NOMO-1 (cell line): ENCODE measurements around the gene KIR3DL2.
"Not testable (repeated sequence)": the region's sequence is repeated elsewhere in the genome, so short reads cannot be mapped to it uniquely, and the experiment has no call there.

Source experiments
- DNase-seq, 2 experiments: peaks; one replicate each; lab custom pipeline; 2025; ENCODE audit not compliant: unreplicated experiment in 2 of 2; lab: John Stamatoyannopoulos, UW

The KIR3DL2 gene

GRCh38 chr19:54863459-54863858 lies 13.2 kb downstream of the KIR3DL2 start:
- not testable (repeated sequence) for DNase-seq

DNA sequence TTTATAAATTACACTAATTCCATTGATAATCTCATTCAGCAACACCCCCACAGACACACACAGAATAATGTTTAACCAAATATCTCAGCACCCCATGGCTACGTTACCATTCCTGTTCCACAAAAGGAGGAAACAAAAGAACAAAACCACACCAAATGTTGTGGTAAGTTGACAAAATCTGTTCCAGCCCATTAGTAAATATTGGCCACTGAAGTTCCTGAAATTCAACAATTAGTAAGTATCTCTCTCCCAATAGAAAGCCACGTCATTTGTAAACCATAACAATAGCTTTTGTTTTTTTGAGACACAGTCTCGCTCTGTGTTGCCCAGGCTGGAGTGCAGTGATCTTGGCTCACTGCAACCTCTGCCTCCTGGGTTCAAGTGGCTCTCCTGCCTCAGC lies 21.5 kb downstream of the KIR3DL2 start:
- DNase-seq: peak in 1 of 2 experiments; percentile 57

- peak; percentile 83 to 89 for DNase-seq
Measured at GRCh38 chr19:54873990-54874389, 23.7 kb downstream of the KIR3DL2 start, which contains the start of gene FCAR. Gene FCAR (plus strand): TSS chr19:54874235. CDS start chr19:54874290, 55 bp downstream.

DNA sequence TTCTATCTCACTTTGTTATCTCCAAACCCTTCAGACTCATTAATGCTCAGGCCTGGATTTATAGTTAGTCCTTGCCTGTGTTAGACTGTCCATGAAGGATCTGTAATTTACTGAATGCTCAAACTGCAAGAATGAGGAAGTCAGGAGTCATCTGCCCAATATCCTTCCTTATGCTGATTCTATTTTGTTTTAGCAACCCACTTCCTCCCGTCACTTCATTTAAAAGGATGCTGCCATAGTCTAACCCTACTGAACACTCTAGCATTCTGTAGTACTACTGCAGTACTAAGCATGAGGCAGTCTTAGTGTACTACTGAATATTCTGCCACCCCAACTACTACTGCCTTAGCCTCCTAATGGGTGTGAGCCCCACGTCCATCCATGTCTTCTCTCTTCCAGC lies 25.3 kb downstream of the KIR3DL2 start:
- peak; percentile 64 to 89 for DNase-seq

GRCh38 chr19:54877471-54877870 lies 27.2 kb downstream of the KIR3DL2 start:
- DNase-seq: peak in 1 of 2 experiments; percentile 12

DNA sequence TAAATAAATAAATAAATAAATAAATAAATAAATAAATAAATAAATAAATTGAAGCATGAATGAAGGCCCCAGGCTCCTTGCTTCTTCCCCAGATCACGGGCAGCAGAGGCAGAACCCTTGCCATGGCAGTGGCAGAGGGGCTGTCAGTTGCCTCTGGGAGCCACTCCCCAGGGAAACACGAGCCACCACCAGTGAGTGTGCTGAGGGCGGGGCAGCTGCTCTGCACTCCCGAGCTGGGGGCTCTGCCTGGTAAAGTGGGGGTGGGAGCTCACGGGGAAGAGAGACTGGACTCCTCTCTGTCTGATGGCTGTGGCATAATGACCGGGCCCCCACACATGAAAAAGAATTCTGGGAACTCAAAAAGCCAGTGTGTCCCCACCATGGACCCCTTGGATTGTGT lies 31.6 kb downstream of the KIR3DL2 start:
- no peak for DNase-seq

DNA sequence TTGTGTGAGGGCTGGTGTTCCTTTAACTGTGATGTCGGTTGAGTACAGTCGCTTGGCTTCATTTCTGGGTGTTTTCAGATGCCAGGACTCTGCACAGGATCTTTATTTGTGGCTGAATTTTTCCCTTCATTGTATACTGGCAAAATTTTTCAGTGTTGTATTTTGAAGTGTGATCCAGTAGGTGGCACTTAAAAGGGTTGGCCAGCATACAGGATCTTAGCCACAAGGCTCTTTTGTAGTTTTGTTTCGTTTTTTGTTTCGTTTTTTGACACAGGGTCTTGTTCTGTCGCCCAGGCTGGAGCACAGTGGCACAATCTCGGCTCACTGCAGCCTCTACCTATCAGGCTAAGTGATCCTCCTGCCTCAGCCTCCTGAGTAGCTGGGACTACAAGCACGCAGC lies 32.5 kb downstream of the KIR3DL2 start:
- DNase-seq: peak in 1 of 2 experiments; percentile 26

DNA sequence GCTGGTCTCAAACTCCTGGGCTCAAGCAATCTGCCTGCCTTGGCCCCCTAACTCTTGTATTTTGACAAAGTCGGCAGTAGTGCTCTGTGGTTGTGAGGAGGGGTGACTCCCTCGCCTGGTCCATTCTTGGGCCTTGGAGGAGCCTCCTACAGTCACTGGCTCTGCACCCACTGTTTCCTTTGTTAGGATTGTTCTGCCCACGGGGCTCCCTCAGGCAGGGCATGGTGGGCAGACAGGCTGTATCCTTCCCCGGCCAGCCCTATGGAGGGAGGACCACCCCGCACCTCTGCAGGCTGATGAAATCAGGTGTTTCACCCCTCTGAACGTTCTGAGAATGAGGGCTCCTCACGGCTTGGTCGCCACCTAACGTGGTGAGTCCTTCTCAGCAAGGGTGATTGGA lies 33.0 kb downstream of the KIR3DL2 start:
- DNase-seq: no peak

GRCh38 chr19:54888239-54888638 lies 38.0 kb downstream of the KIR3DL2 start:
- DNase-seq: no peak

DNA sequence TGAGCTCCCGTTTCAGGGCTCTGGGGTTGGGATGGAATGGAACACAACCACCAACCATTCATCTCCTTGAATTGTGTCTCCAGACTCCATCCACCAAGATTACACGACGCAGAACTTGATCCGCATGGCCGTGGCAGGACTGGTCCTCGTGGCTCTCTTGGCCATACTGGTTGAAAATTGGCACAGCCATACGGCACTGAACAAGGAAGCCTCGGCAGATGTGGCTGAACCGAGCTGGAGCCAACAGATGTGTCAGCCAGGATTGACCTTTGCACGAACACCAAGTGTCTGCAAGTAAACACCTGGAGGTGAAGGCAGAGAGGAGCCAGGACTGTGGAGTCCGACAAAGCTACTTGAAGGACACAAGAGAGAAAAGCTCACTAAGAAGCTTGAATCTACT lies 39.3 kb downstream of the KIR3DL2 start:
- DNase-seq: no peak

GRCh38 chr19:54893406-54893805 lies 43.2 kb downstream of the KIR3DL2 start:
- DNase-seq: no peak

- not testable (repeated sequence) for DNase-seq
Measured at GRCh38 chr19:54894106-54894505, 43.9 kb downstream of the KIR3DL2 start.

- DNase-seq: no peak
Measured at GRCh38 chr19:54896036-54896435, 45.8 kb downstream of the KIR3DL2 start.

- DNase-seq: not testable (repeated sequence)
Measured at GRCh38 chr19:54898685-54899084, 48.4 kb downstream of the KIR3DL2 start.

- DNase-seq: not testable (repeated sequence)
Measured at GRCh38 chr19:54899646-54900045, 49.4 kb downstream of the KIR3DL2 start.

GRCh38 chr19:54901153-54901552 lies 50.9 kb downstream of the KIR3DL2 start:
- peak; percentile 67 to 82 for DNase-seq

- no peak for DNase-seq
Measured at GRCh38 chr19:54902061-54902460, 51.8 kb downstream of the KIR3DL2 start.

DNA sequence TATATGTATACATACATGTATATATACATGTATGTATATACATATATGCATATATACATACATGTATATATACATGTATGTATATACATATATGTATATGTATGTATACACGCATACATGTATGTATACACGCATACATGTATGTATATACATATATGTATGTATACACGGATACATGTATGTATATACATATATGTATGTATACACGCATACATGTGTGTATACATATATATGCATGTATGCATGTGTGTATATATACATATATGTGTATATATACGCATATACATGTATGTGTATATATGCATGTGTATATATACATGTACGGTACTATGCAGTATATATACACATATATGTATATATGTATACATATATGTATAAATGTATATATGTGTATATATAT lies 53.1 kb downstream of the KIR3DL2 start:
- DNase-seq: no peak

- not testable (repeated sequence) for DNase-seq
Measured at GRCh38 chr19:54904261-54904660, 54.0 kb downstream of the KIR3DL2 start.

DNA sequence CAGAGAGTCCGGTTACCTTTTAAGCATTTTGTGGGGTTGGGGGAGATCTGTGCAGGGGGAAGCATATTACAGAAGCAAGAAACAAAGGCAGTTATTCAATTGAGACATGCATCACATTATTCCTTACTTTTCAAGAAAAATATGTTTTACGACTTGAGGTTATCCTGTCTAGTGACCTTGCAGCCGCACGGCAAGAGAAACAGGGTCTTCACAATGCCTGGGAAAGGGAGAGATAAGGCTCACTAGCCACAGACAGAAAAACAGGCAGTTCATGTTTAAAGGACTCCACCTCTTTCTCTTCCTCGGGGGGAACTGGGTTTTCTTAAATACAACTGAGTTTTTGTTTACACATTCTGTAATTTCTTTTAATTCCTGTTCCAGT lies 55.2 kb downstream of the KIR3DL2 start:
- no peak for DNase-seq

- DNase-seq: no peak
Measured at GRCh38 chr19:54905803-54906511, 55.7 kb downstream of the KIR3DL2 start, which contains the start of gene NCR1. Gene NCR1 (plus strand): TSS chr19:54906148. CDS start chr19:54906188, 40 bp downstream.

DNA sequence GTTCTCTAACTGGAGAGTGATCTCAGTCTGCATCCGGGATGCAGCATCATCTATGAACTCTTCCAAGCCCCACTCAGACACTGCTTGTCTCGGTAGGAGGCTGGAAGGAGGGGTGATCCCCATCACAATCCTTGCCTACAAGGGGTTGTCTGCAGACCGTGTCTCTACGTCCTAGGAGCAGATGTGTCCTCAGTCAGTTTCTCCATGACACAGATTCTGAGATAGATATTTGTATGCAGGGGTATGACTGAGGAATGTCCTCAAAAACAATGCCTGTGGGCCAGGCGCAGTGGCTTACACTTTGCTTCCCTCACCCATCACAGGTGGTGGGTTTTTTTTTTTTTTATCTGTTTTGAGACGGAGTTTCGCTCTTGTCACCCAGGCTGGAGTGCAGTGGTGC lies 56.6 kb downstream of the KIR3DL2 start:
- DNase-seq: no peak

DNA sequence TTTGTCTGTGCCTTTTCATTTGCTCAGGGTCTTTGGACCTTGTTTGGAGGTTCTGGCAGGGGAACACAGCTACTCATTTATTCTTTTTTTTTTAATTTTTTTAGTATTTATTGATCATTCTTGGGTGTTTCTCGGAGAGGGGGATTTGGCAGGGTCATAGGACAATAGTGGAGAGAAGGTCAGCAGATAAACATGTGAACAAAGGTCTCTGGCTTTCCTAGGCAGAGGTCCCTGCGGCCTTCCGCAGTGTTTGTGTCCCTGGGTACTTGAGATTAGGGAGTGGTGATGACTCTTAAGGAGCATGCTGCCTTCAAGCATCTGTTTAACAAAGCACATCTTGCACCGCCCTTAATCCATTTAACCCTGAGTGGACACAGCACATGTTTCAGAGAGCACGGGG lies 57.7 kb downstream of the KIR3DL2 start:
- not testable (repeated sequence) for DNase-seq
